Esophagus muscularis mucosa (tissue), 4 donors: ENCODE data around the gene RTF1. TPM values are rescaled to one million over a fixed set of nuclear protein-coding genes. Genes with fewer than 3 reads are reported as not detected.
A peak's percentile ranks its signal among the peaks of the same experiment; 100 is the strongest.

Experiments
- DNase-seq: peaks from one replicate; pipeline ENCODE4 v3.0.0-alpha.2; 2017; ENCODE audit errors: extremely low spot score
- H3K27ac ChIP-seq, 4 donors: fragments of 200-600 bp; sonication (generic); replicated peaks in 1 of 4; 1 replicate in 3 of 4; 2 replicates in 1 of 4; pipeline ENCODE4 v1.5.1; 2016 to 2019; ENCODE audit warnings: mild to moderate bottlenecking in 1 of 4
- H3K27me3 ChIP-seq, 4 donors: fragments of 200-600 bp; sonication (generic); one replicate each; pipeline versions ENCODE4 v1.5.1 to v1.6.0; 2016 to 2019
- H3K36me3 ChIP-seq, 4 donors: fragments of 200-600 bp; sonication (generic); one replicate each; pipeline ENCODE4 v1.5.1; 2016 to 2019
- H3K4me1 ChIP-seq, 4 donors: fragments of 200-600 bp; sonication (generic); one replicate each; pipeline ENCODE4 v1.5.1; 2016 to 2019
- H3K4me3 ChIP-seq, 4 donors: fragments of 200-600 bp; sonication (generic); 1 replicate in 2 of 4; 2 replicates in 2 of 4; pipeline ENCODE4 v1.5.1; 2016 to 2019; ENCODE audit warnings: mild to moderate bottlenecking in 4 of 4, moderate library complexity in 1 of 4
- H3K9me3 ChIP-seq, 4 donors: fragments of 200-600 bp; sonication (generic); 1 replicate in 3 of 4; 2 replicates in 1 of 4; pipeline ENCODE4 v1.5.1; 2016 to 2019
- EP300 ChIP-seq: sonication (generic); formaldehyde crosslinking; IDR thresholded peaks from one replicate; pipeline ENCODE4 v1.6.1; 2017; ENCODE audit warnings: antibody characterized with exemption
- POLR2A ChIP-seq: fragments of 450-650 bp; IDR thresholded peaks from one replicate; pipeline ENCODE4 v1.6.1; 2017; ENCODE audit warnings: antibody characterized with exemption, moderate library complexity, mild to moderate bottlenecking, low read depth
- POLR2AphosphoS5 ChIP-seq, 2 donors: sonication (generic); formaldehyde crosslinking; IDR thresholded peaks; one replicate each; pipeline ENCODE4 v1.6.1; 2017; ENCODE audit warnings: antibody characterized with exemption in 2 of 2
- WGBS: methylation state at CpG from one replicate; pipeline ENCODE4 v1.1.5; 2018; 5-methylcytosine and 5-hydroxymethylcytosine counted together
- intact Hi-C: fragments of 100-400 bp; cut with DNase I; formaldehyde crosslinking; loops from one replicate; pipeline ENCODE4 v1.15.1; 2023
- total RNA-seq, 4 donors: library from RNA; depleted of rRNA; stranded (reverse); fragments of >200 nt; gene quantifications; one replicate each; pipeline versions ENCODE4 v1.1.0 to v1.2.1, GENCODE V29; 2016
- TF ChIP-seq, protein P1 (sequence below), 3 experiments: fragments of 200-600 bp in 2 of 3; fragments of 450-650 bp in 1 of 3; sonication (generic) in 2 of 3; IDR thresholded peaks; one replicate each; pipeline ENCODE4 v1.5.1; 2017 to 2019; ENCODE audit warnings: antibody characterized with exemption in 3 of 3, mild to moderate bottlenecking in 2 of 3, moderate library complexity in 1 of 3

RTF1 gene
- total RNA-seq, 4 donors from 2014 or later, result 31.5 to 37.7 (median 35.9) TPM

DNA sequence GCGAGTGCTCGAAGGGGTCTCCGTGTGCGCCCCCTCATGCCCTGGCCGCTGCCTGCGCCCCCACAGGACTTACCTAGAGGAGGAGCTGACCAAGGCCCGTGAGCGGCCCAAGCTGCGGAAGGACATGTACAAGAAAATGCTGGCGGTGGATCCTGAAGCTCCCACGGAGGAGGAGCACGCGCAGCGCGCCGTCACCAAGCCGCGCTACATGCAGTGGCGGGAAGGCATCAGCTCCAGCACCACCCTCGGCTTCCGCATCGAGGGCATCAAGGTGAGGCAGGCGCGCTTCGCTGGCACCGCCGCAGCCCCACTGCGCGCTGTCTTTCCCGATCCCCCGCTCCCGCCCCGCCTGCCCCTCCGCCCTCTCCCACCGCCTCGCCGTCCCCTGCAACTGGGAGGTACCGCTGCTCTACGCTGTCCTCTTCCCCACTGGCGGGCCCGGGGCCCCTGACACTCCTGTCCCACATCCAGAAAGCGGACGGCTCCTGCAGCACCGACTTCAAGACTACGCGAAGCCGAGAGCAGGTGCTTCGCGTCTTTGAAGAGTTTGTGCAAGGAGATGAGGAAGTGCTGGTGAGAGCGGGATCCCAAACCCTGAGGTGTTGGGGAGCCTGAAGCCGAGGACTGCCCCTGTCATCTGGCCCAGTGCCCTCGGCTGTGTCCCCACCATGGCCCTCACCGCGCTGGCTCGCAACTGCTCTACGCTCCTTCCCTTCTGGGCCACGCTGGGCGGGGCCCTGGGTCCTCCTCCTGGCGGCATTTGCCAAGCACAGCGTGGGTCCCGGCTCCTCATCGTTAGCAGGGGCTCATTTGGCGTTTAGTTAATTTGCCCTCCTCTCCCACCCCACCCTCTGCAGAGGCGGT lies 85.3 kb downstream of the RTF1 start:
- no peaks in the 10 kb centered on the region for H3K9me3 ChIP-seq
- H3K4me1 ChIP-seq, result peaks cover 18 to 24% (median 22%) of the 10 kb centered on the region in 4 donors
- no peak overlapping the region for H3K27ac ChIP-seq
- WGBS, result 10% methylated on average over 37 of the region's 64 CpGs
- peaks cover 0 to 82% (median 20%) of the 10 kb centered on the region in 4 donors for H3K27me3 ChIP-seq
- H3K36me3 ChIP-seq, result no peaks in the 10 kb centered on the region
- peak overlapping the region; percentile 33 to 45 (median 37) for H3K4me3 ChIP-seq
- TF ChIP-seq, protein P1, sequence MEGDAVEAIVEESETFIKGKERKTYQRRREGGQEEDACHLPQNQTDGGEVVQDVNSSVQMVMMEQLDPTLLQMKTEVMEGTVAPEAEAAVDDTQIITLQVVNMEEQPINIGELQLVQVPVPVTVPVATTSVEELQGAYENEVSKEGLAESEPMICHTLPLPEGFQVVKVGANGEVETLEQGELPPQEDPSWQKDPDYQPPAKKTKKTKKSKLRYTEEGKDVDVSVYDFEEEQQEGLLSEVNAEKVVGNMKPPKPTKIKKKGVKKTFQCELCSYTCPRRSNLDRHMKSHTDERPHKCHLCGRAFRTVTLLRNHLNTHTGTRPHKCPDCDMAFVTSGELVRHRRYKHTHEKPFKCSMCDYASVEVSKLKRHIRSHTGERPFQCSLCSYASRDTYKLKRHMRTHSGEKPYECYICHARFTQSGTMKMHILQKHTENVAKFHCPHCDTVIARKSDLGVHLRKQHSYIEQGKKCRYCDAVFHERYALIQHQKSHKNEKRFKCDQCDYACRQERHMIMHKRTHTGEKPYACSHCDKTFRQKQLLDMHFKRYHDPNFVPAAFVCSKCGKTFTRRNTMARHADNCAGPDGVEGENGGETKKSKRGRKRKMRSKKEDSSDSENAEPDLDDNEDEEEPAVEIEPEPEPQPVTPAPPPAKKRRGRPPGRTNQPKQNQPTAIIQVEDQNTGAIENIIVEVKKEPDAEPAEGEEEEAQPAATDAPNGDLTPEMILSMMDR (IDR thresholded peaks at IDR 0.05), result no peak
- TF ChIP-seq POLR2A (no peak), EP300 (no peak), POLR2AphosphoS5 (IDR thresholded peaks at IDR 0.05) (no peak)
- DNase-seq, result no peak
- intact Hi-C loops, result no loop called here

DNA sequence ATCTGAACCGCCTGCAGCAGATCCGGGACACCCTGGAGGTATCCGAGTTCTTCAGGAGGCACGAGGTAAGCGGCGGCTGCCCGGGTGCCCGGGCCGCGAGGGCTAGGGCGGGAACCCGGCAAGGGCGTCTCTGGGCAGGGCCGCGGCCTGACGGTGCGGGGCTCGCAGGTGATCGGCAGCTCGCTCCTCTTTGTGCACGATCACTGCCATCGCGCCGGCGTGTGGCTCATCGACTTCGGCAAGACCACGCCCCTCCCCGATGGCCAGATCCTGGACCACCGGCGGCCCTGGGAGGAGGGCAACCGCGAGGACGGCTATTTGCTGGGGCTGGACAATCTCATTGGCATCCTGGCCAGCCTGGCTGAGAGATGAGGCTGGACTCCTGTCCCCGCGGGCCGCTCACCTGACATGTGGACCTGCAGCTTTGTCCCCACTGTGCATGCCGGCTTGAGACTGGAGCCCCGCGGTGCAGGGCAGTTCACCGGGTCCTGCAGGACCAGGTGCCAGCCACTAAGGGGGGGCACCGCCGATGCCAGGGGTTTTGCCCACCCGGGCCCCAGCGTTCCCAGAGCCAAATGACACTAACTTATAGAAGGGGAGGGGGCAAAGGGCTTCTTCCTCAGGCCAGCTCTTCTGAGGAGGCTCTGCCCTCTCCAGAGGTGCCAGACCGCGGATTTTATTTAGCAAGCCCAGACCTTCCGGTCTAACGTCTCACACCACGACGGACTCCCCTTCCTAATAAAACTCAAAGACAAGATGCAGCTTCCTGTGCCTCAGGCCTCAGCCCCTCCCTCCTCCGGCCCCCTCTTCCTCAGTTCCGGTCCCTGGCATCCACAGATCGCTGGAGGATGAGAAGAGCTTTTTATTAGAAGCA lies 86.1 kb downstream of the RTF1 start:
- TF ChIP-seq POLR2A, result no peak
- TF ChIP-seq POLR2AphosphoS5 (IDR thresholded peaks at IDR 0.05), result no peak
- TF ChIP-seq, protein P1 (IDR thresholded peaks at IDR 0.05), result no peak
- TF ChIP-seq EP300, result no peak
- H3K27me3 ChIP-seq, result peaks cover 0 to 75% (median 20%) of the 10 kb centered on the region in 4 donors

DNA sequence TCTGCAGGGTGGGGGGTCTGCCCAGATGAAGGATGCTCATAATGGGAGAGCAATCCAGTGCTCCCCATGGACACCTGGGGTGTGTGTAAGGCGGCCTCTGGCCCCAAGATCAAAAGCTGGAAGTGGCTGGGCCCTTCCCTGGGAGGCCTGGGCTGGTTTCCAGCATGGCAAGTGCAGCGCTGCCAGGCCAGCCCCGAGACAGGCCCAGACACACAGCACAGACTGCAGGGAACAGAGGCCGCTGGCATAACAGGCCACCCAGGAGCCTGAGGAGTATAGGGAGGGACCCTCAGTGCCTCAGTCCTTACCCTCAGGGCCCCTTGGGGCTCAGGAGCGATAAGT lies 86.7 kb downstream of the RTF1 start:
- intact Hi-C loops, result no loop called here
- WGBS, result 96% methylated on average over 5 of the region's 5 CpGs
- no peak for DNase-seq

More for the DNA sequence above, 86.1 kb downstream of the RTF1 start:
- Histone ChIP-seq H3K36me3 (no peaks in the 10 kb centered on the region), H3K9me3 (no peaks in the 10 kb centered on the region), H3K4me3 (peak overlapping the region; percentile 33 to 45 (median 37)), H3K4me1 (peaks cover 18 to 24% (median 22%) of the 10 kb centered on the region in 4 donors), H3K27ac (no peak overlapping the region)
- 56% methylated on average over 3 of the region's 54 CpGs for WGBS
- intact Hi-C loops, result no loop called here
- DNase-seq, result no peak

DNA sequence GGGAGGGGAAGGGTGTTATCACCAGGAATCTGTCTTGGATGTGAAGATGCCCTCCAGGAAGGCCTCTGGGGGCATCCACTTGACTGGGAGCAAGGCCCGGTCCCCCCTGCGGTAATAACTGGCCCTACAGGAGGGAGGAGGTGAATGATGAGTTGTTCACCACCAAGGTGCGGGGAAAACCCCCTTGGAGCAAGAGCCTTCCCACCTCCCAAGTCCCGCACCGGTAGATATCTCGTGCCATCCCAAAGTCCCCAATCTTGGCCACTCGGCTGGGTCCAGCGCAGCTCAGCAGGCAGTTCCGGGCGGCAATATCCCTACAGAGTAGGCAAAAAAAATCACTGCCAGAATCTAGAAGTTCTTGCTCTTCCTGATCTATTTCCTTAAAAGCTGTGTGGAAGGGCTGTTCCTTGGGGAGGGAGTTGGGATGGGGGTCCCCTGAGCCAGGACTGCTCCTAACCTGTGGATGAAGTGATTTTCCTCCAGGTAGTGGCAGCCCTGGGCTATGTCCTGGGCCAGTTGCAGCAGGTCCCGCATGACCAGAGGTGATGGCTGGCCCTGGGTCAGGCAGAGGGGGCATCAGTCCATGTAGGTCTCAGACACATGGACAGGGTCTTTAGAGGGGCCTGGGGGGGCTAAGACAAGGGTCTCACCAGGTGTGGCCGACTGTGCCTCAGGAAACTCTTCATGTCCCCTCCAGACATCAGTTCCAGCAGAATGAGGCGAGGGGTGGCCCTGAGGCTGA lies 88.0 kb downstream of the RTF1 start:
- no peak overlapping the region for H3K27ac ChIP-seq
- H3K4me1 ChIP-seq, result peaks cover 18 to 24% (median 22%) of the 10 kb centered on the region in 4 donors
- TF ChIP-seq EP300, result no peak
- no peak for TF ChIP-seq POLR2A
- TF ChIP-seq POLR2AphosphoS5 (IDR thresholded peaks at IDR 0.05), result no peak
- TF ChIP-seq, protein P1 (IDR thresholded peaks at IDR 0.05), result no peak
- no peak for DNase-seq
- WGBS, result 94% methylated on average over 7 of the region's 13 CpGs
- intact Hi-C loops, result no loop called here
- no peak overlapping the region for H3K4me3 ChIP-seq
- no peaks in the 10 kb centered on the region for H3K36me3 ChIP-seq
- peaks cover 0 to 58% (median 20%) of the 10 kb centered on the region in 4 donors for H3K27me3 ChIP-seq
- no peaks in the 10 kb centered on the region for H3K9me3 ChIP-seq

More for the DNA sequence above, 86.7 kb downstream of the RTF1 start:
- peaks cover 18 to 24% (median 22%) of the 10 kb centered on the region in 4 donors for H3K4me1 ChIP-seq
- TF ChIP-seq POLR2A, result no peak
- no peak for TF ChIP-seq POLR2AphosphoS5 (IDR thresholded peaks at IDR 0.05)
- TF ChIP-seq, protein P1 (IDR thresholded peaks at IDR 0.05), result no peak
- no peak for TF ChIP-seq EP300
- H3K4me3 ChIP-seq, result no peak overlapping the region
- no peaks in the 10 kb centered on the region for H3K36me3 ChIP-seq
- no peaks in the 10 kb centered on the region for H3K9me3 ChIP-seq
- peaks cover 0 to 70% (median 20%) of the 10 kb centered on the region in 4 donors for H3K27me3 ChIP-seq
- H3K27ac ChIP-seq, result no peak overlapping the region
